ENCODE data around the gene FAM131C.

DNA sequence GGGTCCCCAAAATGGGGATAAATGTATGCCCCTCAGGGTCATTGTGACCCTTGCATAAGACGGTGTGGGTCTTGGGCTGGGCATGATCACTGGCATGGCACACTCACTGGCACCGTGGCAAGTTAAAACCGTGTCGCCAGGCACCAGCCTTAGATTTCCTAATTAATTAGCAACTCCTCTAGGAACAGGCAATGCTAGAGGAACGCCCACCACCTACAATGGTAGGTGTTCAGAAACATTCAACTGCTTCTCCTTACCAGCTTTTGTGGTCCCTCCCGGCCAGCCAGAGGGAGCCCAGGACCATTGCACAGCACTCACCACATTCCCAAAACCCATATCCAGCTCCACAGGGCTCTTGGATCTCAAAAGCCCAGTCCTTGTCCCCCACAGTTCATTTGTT, 46.1 kb upstream of the FAM131C start:
- no peak for TF ChIP-seq TAF1 (IDR thresholded peaks at IDR 0.05; ENCODE audit: low read depth, low read length)
- TF ChIP-seq SPI1 (IDR thresholded peaks at IDR 0.05; ENCODE audit: low read depth, low read length): no peak
- no peak for TF ChIP-seq POLR2A (IDR thresholded peaks at IDR 0.05; ENCODE audit: low read depth, low read length)
- no peak for TF ChIP-seq POLR2AphosphoS5 (IDR thresholded peaks at IDR 0.05; ENCODE audit: low read depth, low read length)
- no peak for TF ChIP-seq PAX5 (IDR thresholded peaks at IDR 0.05; ENCODE audit: insufficient read depth, low read length, severe bottlenecking)

Measured in GM12891 (cell line).